ENCODE data around the gene CPNE9.

CPNE9 gene

DNA sequence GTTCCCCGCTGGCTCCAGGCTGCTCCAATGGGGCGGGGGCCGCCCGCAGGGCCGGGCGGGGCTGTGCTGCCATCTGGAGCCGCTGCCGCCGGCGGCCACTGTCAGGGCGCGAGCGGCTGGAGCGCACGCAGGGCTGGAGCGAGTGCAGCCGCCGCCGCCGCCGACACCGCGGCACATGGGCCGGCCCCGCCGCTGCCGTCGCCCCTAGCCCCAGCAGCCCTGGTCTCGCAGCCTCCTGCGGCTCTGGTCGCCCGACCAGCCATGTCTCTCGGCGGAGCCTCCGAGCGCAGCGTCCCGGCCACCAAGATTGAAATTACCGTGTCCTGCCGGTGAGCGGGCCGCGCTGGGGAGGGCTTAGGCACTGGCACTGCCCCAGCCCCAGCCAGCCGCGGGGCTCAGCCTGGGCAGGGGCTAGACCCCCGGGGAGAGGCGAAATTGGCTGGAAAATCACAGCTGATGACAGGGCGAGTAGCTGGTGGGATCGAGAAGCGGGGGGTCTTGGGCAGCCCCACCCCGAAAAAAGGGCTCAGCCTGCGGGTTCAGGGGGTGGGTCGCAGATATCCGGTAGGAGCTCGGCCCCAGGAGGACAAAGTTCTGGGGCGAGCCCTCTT lies at the start of gene CPNE9:
CPNE9 (plus strand) TSS at position 98 of the 611 bp plus-strand sequence; CDS start at position 262, 164 bp downstream.
- DNase-seq (ENCODE audit: low read depth), result no peak

DNA sequence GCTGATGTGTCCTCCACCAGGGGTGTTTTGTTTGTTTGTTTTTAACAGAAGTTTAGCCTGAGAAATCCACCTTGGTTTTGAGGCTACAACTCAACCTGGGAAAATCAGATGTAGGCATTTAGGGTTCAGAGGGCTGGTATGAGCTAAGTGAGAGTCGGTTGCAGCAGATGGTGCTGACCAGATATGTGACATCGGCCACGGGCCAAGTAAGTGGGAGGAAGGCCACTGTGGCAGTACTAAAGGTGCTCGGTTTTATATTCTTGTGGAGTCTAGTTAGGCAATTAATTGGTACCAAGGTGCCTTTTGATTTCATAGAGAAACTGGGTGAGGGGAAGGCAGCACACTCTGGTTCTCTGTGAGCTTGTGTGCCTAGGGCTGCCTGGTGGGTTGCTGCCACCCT lies 43.8 kb upstream of the CPNE9 start:
- no peak for DNase-seq (ENCODE audit: low read depth)

GRCh38 chr3:9660972-9661371 lies 42.7 kb upstream of the CPNE9 start:
- DNase-seq (ENCODE audit: low read depth), result no peak

GRCh38 chr3:9664119-9664751 lies 39.4 kb upstream of the CPNE9 start:
- no peak for DNase-seq (ENCODE audit: low read depth)

- DNase-seq (ENCODE audit: low read depth), result no peak
Observed at GRCh38 chr3:9666704-9667445, 36.8 kb upstream of the CPNE9 start.

- no peak for DNase-seq (ENCODE audit: low read depth)
Observed at GRCh38 chr3:9669277-9669676, 34.4 kb upstream of the CPNE9 start.

DNA sequence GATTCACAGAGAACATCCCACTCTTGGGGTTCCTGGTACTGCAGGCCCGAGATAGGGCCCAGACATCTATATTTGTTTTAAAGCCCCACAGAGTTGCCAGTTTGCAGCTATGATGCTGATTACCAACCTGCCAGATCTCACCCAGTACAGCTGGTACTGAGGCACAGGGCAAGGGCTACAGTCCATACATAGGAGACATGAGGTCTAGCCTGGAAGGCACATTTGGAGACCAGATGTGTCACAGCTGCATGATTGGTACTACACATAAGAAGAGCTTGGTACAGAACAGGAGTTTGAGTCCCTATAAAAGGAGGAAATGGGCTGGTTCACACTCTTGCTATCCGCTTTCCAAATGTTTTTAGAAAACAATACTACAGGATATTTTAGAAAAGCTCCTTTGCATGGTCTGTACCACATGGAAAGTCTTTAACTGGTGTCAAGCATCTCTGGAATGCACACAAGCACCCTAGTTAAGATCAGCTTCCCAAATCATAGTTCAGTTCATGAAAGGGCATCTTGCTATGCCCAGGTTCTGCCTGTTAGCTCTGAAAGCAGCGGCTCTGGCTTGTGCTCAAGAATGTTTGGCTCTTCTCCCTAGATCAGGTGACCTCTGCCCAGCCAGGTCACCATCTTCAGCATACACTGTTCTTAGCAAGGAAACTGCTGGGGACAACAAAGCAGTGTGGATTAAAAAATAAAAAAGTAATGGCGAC lies 33.8 kb upstream of the CPNE9 start:
- no peak for DNase-seq (ENCODE audit: low read depth)

DNA sequence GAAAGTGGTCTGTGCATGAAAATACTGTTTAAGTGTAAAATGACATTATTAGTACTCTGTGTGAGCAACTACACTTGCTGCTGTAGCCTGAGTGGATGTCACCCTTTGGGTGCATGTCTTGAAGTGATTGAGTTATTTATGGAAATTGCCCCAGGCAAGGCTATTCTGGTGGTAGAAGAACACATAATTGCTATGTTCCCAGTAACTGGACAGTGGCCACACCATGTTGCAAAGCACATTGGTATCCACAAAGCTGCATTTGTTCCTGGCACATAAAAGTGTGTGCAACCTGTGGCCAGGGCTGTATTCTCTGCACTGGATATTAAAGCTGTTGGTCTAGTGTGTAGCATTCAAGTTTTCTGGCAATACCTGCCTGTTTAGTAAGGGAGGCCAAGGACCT lies 30.6 kb upstream of the CPNE9 start:
- DNase-seq (ENCODE audit: low read depth), result no peak

DNA sequence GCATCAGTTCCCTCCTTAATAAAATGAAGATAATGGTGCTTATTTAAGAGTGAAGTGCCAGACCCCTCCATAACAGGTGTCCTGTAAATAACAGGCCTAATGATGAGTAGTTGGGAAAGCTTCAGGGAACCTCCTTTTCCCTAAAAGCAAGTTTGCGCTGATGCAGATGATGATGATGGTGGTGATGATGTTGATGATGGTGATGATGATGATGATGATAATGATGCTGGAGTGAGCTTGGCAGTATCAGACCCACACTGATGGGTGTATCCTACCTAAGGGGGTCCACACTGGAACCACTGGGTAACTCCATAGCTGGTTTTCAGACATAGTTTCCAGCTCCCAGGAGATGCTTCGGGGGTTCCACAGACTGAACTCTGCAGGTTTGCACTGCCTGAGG lies 29.9 kb upstream of the CPNE9 start:
- DNase-seq (ENCODE audit: low read depth), result no peak

- DNase-seq (ENCODE audit: low read depth), result no peak
Observed at GRCh38 chr3:9675736-9676290, 27.8 kb upstream of the CPNE9 start.

DNA sequence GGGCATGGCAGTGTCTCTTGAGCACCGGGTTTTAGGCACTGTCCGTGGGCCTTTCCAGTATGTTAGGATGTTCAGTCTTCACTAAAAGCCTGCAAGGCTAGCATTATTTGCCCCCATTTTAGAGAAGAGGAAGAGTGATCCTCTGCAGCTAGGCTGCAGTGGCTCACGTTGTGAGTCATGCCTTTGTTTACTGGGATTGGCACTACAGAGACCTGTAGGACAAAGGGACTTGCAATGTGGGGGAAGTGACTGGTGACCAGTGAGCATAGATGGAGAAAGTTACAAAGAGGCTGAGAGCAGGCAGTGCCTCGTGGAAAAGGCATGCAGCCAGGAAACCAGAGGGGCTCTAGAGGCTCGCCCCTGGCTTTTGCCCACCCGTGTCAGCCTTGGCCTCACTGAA lies 26.8 kb upstream of the CPNE9 start:
- no peak for DNase-seq (ENCODE audit: low read depth)

GRCh38 chr3:9678493-9678892 lies 25.1 kb upstream of the CPNE9 start:
- no peak for DNase-seq (ENCODE audit: low read depth)

- DNase-seq (ENCODE audit: low read depth), result no peak
Observed at GRCh38 chr3:9679476-9680080, 24.1 kb upstream of the CPNE9 start.

GRCh38 chr3:9681011-9681722 lies 22.5 kb upstream of the CPNE9 start:
- no peak for DNase-seq (ENCODE audit: low read depth)

GRCh38 chr3:9681723-9682081 lies 21.9 kb upstream of the CPNE9 start:
- no peak for DNase-seq (ENCODE audit: low read depth)

DNA sequence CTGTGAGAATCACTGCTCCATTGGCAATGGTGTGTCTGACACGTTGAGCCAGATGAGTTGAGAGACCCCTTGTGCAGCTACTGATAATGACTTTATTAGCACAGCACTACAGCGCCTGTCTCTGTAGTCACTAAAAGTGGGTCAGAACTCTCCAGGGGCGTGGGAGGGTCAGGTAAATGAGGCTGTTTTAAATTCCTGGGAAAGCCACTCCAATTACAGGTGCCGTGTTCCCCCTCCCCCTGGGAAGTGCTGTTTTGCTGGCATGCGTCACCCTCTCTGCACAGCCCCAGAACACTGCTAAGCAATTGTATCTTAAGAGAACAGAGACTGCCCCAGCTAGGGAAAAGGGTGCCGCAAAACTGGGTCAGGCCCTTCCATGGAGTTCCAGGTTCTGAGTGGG lies 21.5 kb upstream of the CPNE9 start:
- DNase-seq (ENCODE audit: low read depth), result no peak

- no peak for DNase-seq (ENCODE audit: low read depth)
Observed at GRCh38 chr3:9683426-9683825, 20.2 kb upstream of the CPNE9 start.

DNA sequence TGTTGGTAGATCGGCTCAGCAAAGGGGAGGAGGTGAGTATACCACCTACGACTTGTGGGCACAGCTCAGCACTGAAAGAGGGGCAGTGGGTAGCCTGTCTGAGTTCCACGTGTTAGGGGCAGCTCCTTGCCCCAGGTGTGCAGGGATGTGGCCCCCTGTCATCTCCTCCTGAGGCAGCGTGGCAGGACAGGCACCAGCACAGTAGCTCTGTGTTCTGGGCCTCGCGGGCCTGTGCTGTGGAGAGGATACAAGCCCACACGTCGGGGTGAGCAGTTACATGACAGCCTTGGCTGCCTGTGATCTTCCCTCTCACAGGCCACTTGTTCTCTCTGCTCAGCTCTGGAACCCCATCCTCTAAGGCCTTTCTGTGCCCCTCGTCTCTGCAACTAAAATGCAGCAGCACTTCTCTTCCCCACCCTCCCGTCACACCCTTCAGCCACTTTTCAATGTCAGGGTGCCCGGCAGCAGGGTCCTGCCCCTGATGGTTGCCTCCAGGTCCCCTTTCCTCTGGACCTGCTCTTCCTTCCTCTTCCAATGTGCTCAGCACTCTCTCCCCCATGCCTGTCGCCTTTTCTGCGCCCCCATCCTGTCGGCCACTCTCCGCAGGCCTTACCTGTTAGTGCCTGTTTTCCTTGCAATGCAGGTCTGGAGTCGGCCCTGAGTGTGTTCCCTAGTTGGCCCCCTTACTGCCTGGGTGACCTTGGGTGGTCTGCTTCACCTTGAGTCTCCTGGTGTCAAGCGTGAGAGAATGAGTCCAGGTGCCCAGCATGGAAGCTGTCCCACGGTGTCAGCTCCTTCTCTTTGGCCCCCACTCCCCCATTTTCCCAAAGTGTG lies 18.2 kb upstream of the CPNE9 start:
- no peak for DNase-seq (ENCODE audit: low read depth)

DNA sequence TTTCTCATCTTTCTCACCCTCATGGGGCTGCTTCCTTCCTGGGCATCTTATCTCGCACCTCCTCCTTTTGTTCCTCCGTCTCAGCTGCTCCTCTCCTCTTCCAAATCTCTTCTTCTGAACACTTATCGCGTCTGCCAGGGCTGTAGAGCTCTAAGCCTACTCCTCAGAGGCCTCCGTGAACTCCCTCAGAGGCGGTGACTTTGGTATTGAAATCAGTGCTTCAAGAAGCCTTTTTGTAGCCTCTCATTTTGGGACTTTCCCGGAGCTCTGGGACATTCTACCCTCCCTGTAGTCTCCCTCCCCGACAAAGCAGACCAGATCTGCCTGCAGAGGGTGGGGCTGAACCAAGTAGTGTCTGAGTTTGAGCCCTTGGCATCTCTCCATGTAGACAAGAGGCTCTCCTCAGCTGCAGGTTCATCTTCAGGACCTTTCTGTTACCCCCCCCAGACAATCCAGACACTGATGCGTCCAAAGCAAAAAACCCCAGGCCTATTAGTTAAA lies 17.5 kb upstream of the CPNE9 start:
- no peak for DNase-seq (ENCODE audit: low read depth)

DNA sequence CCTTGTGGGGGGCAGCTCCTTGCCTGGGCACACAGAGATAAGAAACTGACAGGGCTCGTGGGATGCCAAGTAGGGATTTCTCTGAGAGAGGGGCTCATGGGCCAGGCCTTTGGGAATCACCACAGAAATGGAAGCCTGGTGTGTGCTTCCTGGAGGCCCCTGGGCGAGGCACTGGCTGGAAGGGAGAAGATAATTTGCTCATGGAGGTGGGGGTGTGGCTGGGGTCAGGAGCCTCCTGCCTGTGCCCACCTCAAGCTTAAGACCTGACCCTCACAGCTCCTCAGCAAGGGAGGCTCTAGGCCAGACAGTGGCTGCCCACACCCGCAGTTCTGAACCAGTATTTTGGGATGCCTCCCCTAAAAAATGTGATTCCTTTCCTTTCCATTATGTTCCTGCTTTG lies 16.9 kb upstream of the CPNE9 start:
- DNase-seq (ENCODE audit: low read depth), result no peak
